ENCODE data around the gene FBXO38. TPM values are rescaled to one million over a fixed set of nuclear protein-coding genes. Genes with fewer than 3 reads are reported as not detected.

The FBXO38 gene
- total and polyA plus RNA-seq, 2 of the 13 experiments (the other 11 are each of a cell fraction or from before 2014, with no cell fraction given) = 24.8 to 35.9 TPM

DNA sequence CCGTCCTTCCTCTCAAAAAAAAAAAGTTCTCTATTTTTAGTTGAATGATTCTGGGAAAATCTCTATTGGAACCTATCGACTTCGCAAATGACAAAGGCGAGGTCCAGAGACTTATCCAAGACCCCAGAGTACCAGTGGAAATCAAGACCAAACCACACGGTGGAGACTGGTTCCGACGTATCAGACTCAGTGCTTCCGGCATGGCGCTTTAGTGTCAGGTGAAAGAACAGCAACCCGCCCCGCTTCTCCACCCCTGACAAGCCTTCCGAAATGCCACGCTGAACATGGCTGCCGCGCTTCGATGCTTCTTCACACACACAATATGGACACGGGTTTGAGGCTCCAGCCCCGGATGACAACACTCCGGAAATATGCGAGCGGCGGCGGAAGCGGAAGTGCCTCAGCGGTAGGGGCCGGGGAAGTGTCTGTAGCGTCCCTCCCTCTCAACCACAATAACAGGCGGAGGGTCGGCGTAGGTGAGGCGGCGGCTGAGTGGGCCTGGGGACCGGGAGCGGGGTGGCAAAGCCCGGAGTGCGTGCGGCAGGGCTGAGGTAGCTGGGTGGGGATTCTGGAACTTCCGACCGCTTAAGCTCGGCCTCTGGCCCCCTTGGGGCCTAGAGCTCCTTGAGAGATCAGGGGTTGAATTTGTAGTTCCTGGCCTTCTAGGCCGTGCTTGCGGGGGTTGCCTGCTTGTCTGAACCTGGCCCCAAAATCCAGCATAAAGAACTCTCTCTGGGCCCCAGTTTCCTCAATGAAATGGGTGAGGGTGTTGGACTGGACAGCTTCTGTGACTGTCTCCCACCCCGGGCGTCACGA is at the start of gene FBXO38 (continued):
- TF ChIP-seq, protein P1, sequence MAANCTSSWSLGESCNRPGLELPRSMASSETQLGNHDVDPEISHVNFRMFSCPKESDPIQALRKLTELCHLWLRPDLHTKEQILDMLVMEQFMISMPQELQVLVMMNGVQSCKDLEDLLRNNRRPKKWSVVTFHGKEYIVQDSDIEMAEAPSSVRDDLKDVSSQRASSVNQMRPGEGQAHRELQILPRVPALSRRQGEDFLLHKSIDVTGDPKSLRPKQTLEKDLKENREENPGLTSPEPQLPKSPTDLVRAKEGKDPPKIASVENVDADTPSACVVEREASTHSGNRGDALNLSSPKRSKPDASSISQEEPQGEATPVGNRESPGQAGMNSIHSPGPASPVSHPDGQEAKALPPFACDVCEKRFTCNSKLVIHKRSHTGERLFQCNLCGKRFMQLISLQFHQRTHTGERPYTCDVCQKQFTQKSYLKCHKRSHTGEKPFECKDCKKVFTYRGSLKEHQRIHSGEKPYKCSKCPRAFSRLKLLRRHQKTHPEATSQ (CRISPR knock-in tag; IDR thresholded peaks at IDR 0.05; ENCODE audit: borderline replicate concordance) = peak; percentile 89; the same call in 1 of the 2 replicates
- no peak for TF ChIP-seq ZNF282 (IDR thresholded peaks at IDR 0.05; ENCODE audit: partially characterized antibody)
- no peak for TF ChIP-seq MBNL3 (CRISPR knock-in tag; conservative IDR thresholded peaks at IDR 0.05)
- peak in 1 of 2 experiments; percentile 46; a peak in 1 of 4 replicates for TF ChIP-seq EP300 (IDR thresholded peaks at IDR 0.05; ENCODE audit: low read depth in 2 of 2, low read length in 2 of 2)
- TF ChIP-seq EP300 (CRISPR knock-in tag; IDR thresholded peaks at IDR 0.05; ENCODE audit: borderline replicate concordance) = peak; percentile 39; the same call in 1 of the 2 replicates
- TF ChIP-seq FOXO1 (CRISPR knock-in tag; IDR thresholded peaks at IDR 0.05) = peak; percentile 49; the same call in 1 of the 2 replicates
- TF ChIP-seq TAF15 (IDR thresholded peaks at IDR 0.05; ENCODE audit: low read depth, low read length, poor library complexity, severe bottlenecking) = no peak
- TF ChIP-seq PHF21A (CRISPR knock-in tag; IDR thresholded peaks at IDR 0.05) = peak; percentile 60
- no peak for TF ChIP-seq ZNF720 (CRISPR knock-in tag; IDR thresholded peaks at IDR 0.05)
- TF ChIP-seq ZNF562 (CRISPR knock-in tag; IDR thresholded peaks at IDR 0.05; ENCODE audit: borderline replicate concordance) = peak; percentile 29; the same call in 1 of the 2 replicates
- peak; percentile 21; the same call in 1 of the 2 replicates for TF ChIP-seq ZBTB20 (CRISPR knock-in tag; IDR thresholded peaks at IDR 0.05; ENCODE audit: borderline replicate concordance, low read depth)
- peak; percentile 89 for TF ChIP-seq SPEN (CRISPR knock-in tag; IDR thresholded peaks at IDR 0.05; ENCODE audit: low read depth)
- TF ChIP-seq ZNF768 (CRISPR knock-in tag; IDR thresholded peaks at IDR 0.05) = no peak; the same call in 1 of the 2 replicates
- TF ChIP-seq KAT7 (CRISPR knock-in tag; IDR thresholded peaks at IDR 0.05; ENCODE audit: borderline replicate concordance) = peak; percentile 70; the same call in 1 of the 2 replicates
- TF ChIP-seq KLF13 (CRISPR knock-in tag; IDR thresholded peaks at IDR 0.05) = no peak
- TF ChIP-seq ZMYM2 (CRISPR knock-in tag; IDR thresholded peaks at IDR 0.05) = no peak
- peak; percentile 50; the same call in 1 of the 2 replicates for TF ChIP-seq ZC3H13 (CRISPR knock-in tag; IDR thresholded peaks at IDR 0.05)
- no peak for TF ChIP-seq ZNF12 (CRISPR knock-in tag; IDR thresholded peaks at IDR 0.05)
- peak; percentile 35 for TF ChIP-seq PHF5A (CRISPR knock-in tag; IDR thresholded peaks at IDR 0.05; ENCODE audit: low read depth, unreplicated experiment)
- TF ChIP-seq SIX1 (CRISPR knock-in tag; IDR thresholded peaks at IDR 0.05; ENCODE audit: borderline replicate concordance) = peak; percentile 26; the same call in 1 of the 2 replicates
- TF ChIP-seq TEAD3 (CRISPR knock-in tag; optimal IDR thresholded peaks at IDR 0.05; ENCODE audit: borderline replicate concordance) = peak; percentile 94
- peak; percentile 93 for TF ChIP-seq CBX5 (CRISPR knock-in tag; IDR thresholded peaks at IDR 0.05; ENCODE audit: borderline replicate concordance)
- TF ChIP-seq, protein P2, sequence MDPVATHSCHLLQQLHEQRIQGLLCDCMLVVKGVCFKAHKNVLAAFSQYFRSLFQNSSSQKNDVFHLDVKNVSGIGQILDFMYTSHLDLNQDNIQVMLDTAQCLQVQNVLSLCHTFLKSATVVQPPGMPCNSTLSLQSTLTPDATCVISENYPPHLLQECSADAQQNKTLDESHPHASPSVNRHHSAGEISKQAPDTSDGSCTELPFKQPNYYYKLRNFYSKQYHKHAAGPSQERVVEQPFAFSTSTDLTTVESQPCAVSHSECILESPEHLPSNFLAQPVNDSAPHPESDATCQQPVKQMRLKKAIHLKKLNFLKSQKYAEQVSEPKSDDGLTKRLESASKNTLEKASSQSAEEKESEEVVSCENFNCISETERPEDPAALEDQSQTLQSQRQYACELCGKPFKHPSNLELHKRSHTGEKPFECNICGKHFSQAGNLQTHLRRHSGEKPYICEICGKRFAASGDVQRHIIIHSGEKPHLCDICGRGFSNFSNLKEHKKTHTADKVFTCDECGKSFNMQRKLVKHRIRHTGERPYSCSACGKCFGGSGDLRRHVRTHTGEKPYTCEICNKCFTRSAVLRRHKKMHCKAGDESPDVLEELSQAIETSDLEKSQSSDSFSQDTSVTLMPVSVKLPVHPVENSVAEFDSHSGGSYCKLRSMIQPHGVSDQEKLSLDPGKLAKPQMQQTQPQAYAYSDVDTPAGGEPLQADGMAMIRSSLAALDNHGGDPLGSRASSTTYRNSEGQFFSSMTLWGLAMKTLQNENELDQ (CRISPR knock-in tag; IDR thresholded peaks at IDR 0.05; ENCODE audit: borderline replicate concordance) = no peak
- peak; percentile 78; the same call in 1 of the 2 replicates for TF ChIP-seq KDM2A (CRISPR knock-in tag; IDR thresholded peaks at IDR 0.05; ENCODE audit: borderline replicate concordance, low read depth)
- no peak for TF ChIP-seq ADNP (CRISPR knock-in tag; IDR thresholded peaks at IDR 0.05)
- TF ChIP-seq ZNF432 (CRISPR knock-in tag; IDR thresholded peaks at IDR 0.05; ENCODE audit: borderline replicate concordance) = no peak

Measured in HepG2 (cell line).